Trophoblast cell (in vitro differentiated cells and primary cell): ENCODE measurements around the gene AUTS2.

Experiments used
- DNase-seq, 2 donors: peaks; one replicate each; pipeline ENCODE4 v3.0.0-alpha.2; 2016
- H2AFZ ChIP-seq: 2 replicates; pipeline ENCODE4 v1.6.1; 2013; ENCODE audit warnings: low read length, moderate library complexity, mild to moderate bottlenecking; ENCODE audit not compliant: insufficient read depth, poor library complexity
- H2AK5ac ChIP-seq: 2 replicates; pipeline ENCODE4 v1.6.1; 2013; ENCODE audit warnings: mild to moderate bottlenecking, low read length
- H2BK120ac ChIP-seq: 2 replicates; pipeline ENCODE4 v1.6.1; 2013; ENCODE audit warnings: low read length, mild to moderate bottlenecking, moderate library complexity; ENCODE audit not compliant: insufficient read depth, poor library complexity
- H2BK12ac ChIP-seq: 2 replicates; pipeline ENCODE4 v1.6.1; 2013; ENCODE audit warnings: mild to moderate bottlenecking, low read length, moderate library complexity
- H2BK5ac ChIP-seq: 2 replicates; pipeline ENCODE4 v1.6.1; 2013; ENCODE audit warnings: low read length, low read depth, moderate library complexity, mild to moderate bottlenecking; ENCODE audit not compliant: poor library complexity
- H3K14ac ChIP-seq: 2 replicates; pipeline ENCODE4 v1.6.1; 2013; ENCODE audit warnings: mild to moderate bottlenecking, low read length
- H3K18ac ChIP-seq: 2 replicates; pipeline ENCODE4 v1.6.1; 2013; ENCODE audit warnings: mild to moderate bottlenecking, low read length
- H3K23ac ChIP-seq: 2 replicates; pipeline ENCODE4 v1.6.1; 2013; ENCODE audit warnings: low read length
- H3K27ac ChIP-seq: 2 replicates; pipeline ENCODE4 v1.5.1; 2013; ENCODE audit warnings: low read depth, mild to moderate bottlenecking, inconsistent platforms, low read length, moderate library complexity
- H3K27me3 ChIP-seq: 2 replicates; pipeline ENCODE4 v1.6.1; 2013; ENCODE audit warnings: inconsistent platforms, mild to moderate bottlenecking, low read length, moderate library complexity; ENCODE audit not compliant: insufficient read depth
- H3K36me3 ChIP-seq, 2 experiments: 1 replicate in 1 of 2; 2 replicates in 1 of 2; pipeline ENCODE4 v1.6.1; 2013; ENCODE audit warnings: low read length in 2 of 2, mild to moderate bottlenecking in 2 of 2, moderate library complexity in 1 of 2; ENCODE audit not compliant: insufficient read depth in 2 of 2, control insufficient read depth in 1 of 2
- H3K4ac ChIP-seq: 2 replicates; pipeline ENCODE4 v1.6.1; 2013; ENCODE audit warnings: low read depth, mild to moderate bottlenecking, low read length, moderate library complexity
- H3K4me1 ChIP-seq, 2 experiments: 1 replicate in 1 of 2; 2 replicates in 1 of 2; pipeline ENCODE4 v1.6.1; 2013; ENCODE audit warnings: low read length in 2 of 2, mild to moderate bottlenecking in 2 of 2, moderate library complexity in 1 of 2; ENCODE audit not compliant: insufficient read depth in 2 of 2, control insufficient read depth in 1 of 2
- H3K4me2 ChIP-seq: 2 replicates; pipeline ENCODE4 v1.6.1; 2013; ENCODE audit warnings: inconsistent platforms, mild to moderate bottlenecking, low read length, moderate library complexity
- H3K4me3 ChIP-seq: 2 replicates; pipeline ENCODE4 v1.5.1; 2013; ENCODE audit warnings: mild to moderate bottlenecking, low read depth, low read length, inconsistent platforms
- H3K79me1 ChIP-seq: one replicate; pipeline ENCODE4 v1.6.1; 2013; ENCODE audit warnings: low read length
- H3K79me2 ChIP-seq: 2 replicates; pipeline ENCODE4 v1.6.1; 2013; ENCODE audit warnings: low read length, mild to moderate bottlenecking; ENCODE audit not compliant: control insufficient read depth, insufficient read depth, poor library complexity
- H3K9ac ChIP-seq: 2 replicates; pipeline ENCODE4 v1.6.1; 2013; ENCODE audit warnings: mild to moderate bottlenecking, low read length
- H3K9me3 ChIP-seq: 2 replicates; pipeline ENCODE4 v1.6.1; 2013; ENCODE audit warnings: low read depth, mild to moderate bottlenecking, control low read depth, inconsistent platforms, low read length; ENCODE audit not compliant: insufficient read depth
- H4K12ac ChIP-seq: 2 replicates; pipeline ENCODE4 v1.6.1; 2013; ENCODE audit warnings: low read depth, mild to moderate bottlenecking, low read length, moderate library complexity
- H4K8ac ChIP-seq: 2 replicates; pipeline ENCODE4 v1.6.1; 2013; ENCODE audit warnings: low read depth, mild to moderate bottlenecking, low read length, moderate library complexity
- H4K91ac ChIP-seq: one replicate; pipeline ENCODE4 v1.6.1; 2013; ENCODE audit warnings: low read depth, mild to moderate bottlenecking, low read length, moderate library complexity
- WGBS: extraction: QIAGEN DNeasy Blood & Tissue Kit; methylation state at CpG from one replicate; pipeline ENCODE4 v1.1.7; 2013; ENCODE audit warnings: missing lambda C conversion rate; ENCODE audit not compliant: insufficient read length, insufficient coverage; ENCODE audit errors: extremely low coverage; 5-methylcytosine and 5-hydroxymethylcytosine counted together

The AUTS2 gene

GRCh38 chr7:69868921-69869320, 270.6 kb downstream of the AUTS2 start:
- H3K4me1 ChIP-seq, result peaks cover 4% of the 10 kb centered on the region in 2 experiments
- no peak overlapping the region for H3K9ac ChIP-seq
- no peaks in the 10 kb centered on the region for H3K79me1 ChIP-seq
- no peak for DNase-seq
- H3K27me3 ChIP-seq, result no peaks in the 10 kb centered on the region
- no peak overlapping the region for H3K18ac ChIP-seq
- H4K8ac ChIP-seq, result no peak overlapping the region
- no peaks in the 10 kb centered on the region for H3K9me3 ChIP-seq
- no CpG with 5 or more reads among the region's 4 CpGs for WGBS
- no peak overlapping the region for H3K27ac ChIP-seq
- no peak overlapping the region for H3K14ac ChIP-seq
- no peak overlapping the region for H2BK120ac ChIP-seq
- no peak overlapping the region for H3K23ac ChIP-seq
- H2AFZ ChIP-seq, result no peak overlapping the region
- H3K4me3 ChIP-seq, result no peak overlapping the region
- H2AK5ac ChIP-seq, result no peak overlapping the region
- H2BK5ac ChIP-seq, result no peak overlapping the region
- H2BK12ac ChIP-seq, result no peak overlapping the region
- no peak overlapping the region for H3K4me2 ChIP-seq
- H3K79me2 ChIP-seq, result no peaks in the 10 kb centered on the region
- no peak overlapping the region for H4K91ac ChIP-seq
- H3K36me3 ChIP-seq, result no peaks in the 10 kb centered on the region
- no peak overlapping the region for H4K12ac ChIP-seq
- no peak overlapping the region for H3K4ac ChIP-seq

DNA sequence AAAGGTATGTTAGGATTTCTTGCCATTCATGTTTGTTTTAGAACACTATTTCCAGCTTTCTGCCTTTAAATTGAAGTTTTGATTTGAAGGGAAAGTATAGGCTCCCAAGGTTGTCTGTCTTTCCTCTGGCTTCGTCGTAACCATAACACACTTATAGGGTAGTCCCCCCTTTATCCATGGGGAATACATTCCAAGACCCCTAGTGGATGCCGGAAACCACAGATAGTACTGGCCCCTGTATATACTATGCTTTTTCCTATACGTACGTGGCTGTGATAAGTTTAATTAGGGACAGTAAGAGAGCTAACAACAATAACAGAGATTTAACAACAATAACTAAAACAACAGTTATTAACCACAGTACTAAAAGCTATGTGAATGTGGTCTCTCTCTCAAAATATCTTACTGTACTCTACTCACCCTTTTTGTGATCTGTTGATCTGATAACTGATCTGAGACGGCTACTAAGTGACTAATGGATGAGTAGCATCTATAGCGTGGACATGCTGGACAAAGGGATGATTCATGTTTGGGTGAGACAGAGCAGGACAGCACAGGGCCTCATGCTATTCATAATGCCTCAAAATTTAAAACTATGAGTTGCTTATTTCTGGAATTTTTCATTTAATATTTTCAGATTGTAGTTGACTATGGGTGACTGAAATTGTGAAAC, 273.1 kb downstream of the AUTS2 start:
- peak; percentile 69 to 93 for DNase-seq
- Histone ChIP-seq H3K79me2 (no peaks in the 10 kb centered on the region), H3K27ac (peak overlapping the region; percentile 77), H3K4me2 (no peak overlapping the region), H3K27me3 (no peaks in the 10 kb centered on the region), H3K4me3 (no peak overlapping the region), H4K12ac (no peak overlapping the region), H3K14ac (no peak overlapping the region), H3K79me1 (no peaks in the 10 kb centered on the region), H2BK5ac (no peak overlapping the region), H2BK12ac (no peak overlapping the region), H2AK5ac (no peak overlapping the region), H3K18ac (no peak overlapping the region), H4K8ac (no peak overlapping the region), H4K91ac (no peak overlapping the region), H2AFZ (no peak overlapping the region), H2BK120ac (peak overlapping the region; percentile 39), H3K4ac (no peak overlapping the region), H3K9me3 (no peaks in the 10 kb centered on the region), H3K36me3 (no peaks in the 10 kb centered on the region), H3K4me1 (peaks cover 6 to 7% of the 10 kb centered on the region in 2 experiments), H3K23ac (no peak overlapping the region), H3K9ac (no peak overlapping the region)
- WGBS, result no CpG with 5 or more reads among the region's 7 CpGs

DNA sequence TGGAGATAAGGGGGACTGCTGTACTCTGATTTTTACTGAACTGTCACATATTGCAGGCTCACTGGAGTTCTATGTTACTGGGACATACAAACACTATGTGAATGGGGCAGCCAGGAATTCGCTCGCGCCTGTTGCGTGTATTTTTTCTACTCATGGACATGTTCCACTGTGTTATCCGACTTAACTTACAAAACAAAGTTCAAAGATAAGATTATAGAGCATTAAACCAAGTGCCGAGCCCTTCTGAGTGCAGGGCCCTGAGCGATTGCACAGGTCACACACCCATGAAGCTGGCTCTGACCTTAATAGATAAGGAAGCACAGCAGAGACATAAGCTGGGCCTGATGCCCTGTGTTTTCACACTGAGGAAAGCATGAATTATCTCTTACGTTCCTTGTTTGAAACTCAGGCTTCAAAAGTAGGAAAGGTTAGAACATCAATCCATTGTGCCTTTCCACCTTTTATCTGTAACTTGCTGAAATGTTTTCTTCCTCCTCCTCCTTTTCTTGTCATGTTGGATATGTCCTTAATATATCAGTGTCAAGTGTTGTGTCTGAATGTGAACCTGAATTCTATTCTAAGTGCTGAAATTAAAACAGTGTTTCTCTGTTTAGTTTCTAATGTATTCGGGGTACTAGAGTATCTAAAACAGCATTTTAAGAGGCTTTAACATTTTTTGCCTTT, 273.8 kb downstream of the AUTS2 start:
- H3K4me2 ChIP-seq, result no peak overlapping the region
- H3K23ac ChIP-seq, result no peak overlapping the region
- H2BK12ac ChIP-seq, result peak overlapping the region; percentile 68
- H4K8ac ChIP-seq, result no peak overlapping the region
- no peak overlapping the region for H2AK5ac ChIP-seq
- H3K79me1 ChIP-seq, result no peaks in the 10 kb centered on the region
- peaks cover 6 to 7% of the 10 kb centered on the region in 2 experiments for H3K4me1 ChIP-seq
- no peak overlapping the region for H3K4ac ChIP-seq
- H3K4me3 ChIP-seq, result no peak overlapping the region
- peak overlapping the region; percentile 77 for H3K27ac ChIP-seq
- H2AFZ ChIP-seq, result no peak overlapping the region
- peak overlapping the region; percentile 39 for H2BK120ac ChIP-seq
- H3K27me3 ChIP-seq, result no peaks in the 10 kb centered on the region
- H2BK5ac ChIP-seq, result peak overlapping the region; percentile 71
- H3K36me3 ChIP-seq, result no peaks in the 10 kb centered on the region
- no peaks in the 10 kb centered on the region for H3K79me2 ChIP-seq
- no peak overlapping the region for H3K9ac ChIP-seq
- H3K14ac ChIP-seq, result no peak overlapping the region
- no peak overlapping the region for H3K18ac ChIP-seq
- peak overlapping the region; percentile 63 for H4K91ac ChIP-seq
- peak in 1 of 2 donors; percentile 51 for DNase-seq
- no CpG with 5 or more reads among the region's 9 CpGs for WGBS
- H4K12ac ChIP-seq, result no peak overlapping the region
- H3K9me3 ChIP-seq, result no peaks in the 10 kb centered on the region

- DNase-seq, result peak; percentile 34 to 86
- Histone ChIP-seq H3K4me1 (peaks cover 6 to 7% of the 10 kb centered on the region in 2 experiments), H4K12ac (no peak overlapping the region), H3K18ac (no peak overlapping the region), H3K9ac (no peak overlapping the region), H2AK5ac (no peak overlapping the region), H3K79me1 (no peaks in the 10 kb centered on the region), H3K4me2 (no peak overlapping the region), H3K14ac (no peak overlapping the region), H4K91ac (no peak overlapping the region), H4K8ac (no peak overlapping the region), H2AFZ (no peak overlapping the region), H3K27me3 (no peaks in the 10 kb centered on the region), H3K4ac (no peak overlapping the region), H3K23ac (peak overlapping the region; percentile 84), H2BK120ac (no peak overlapping the region), H3K36me3 (no peaks in the 10 kb centered on the region), H2BK5ac (no peak overlapping the region), H3K4me3 (no peak overlapping the region), H3K9me3 (peaks cover 1% of the 10 kb centered on the region), H2BK12ac (no peak overlapping the region), H3K27ac (no peak overlapping the region), H3K79me2 (no peaks in the 10 kb centered on the region)
- WGBS, result no CpG with 5 or more reads among the region's 3 CpGs
These were observed 275.2 kb downstream of the AUTS2 start for GRCh38 chr7:69873512-69873911.
